GM10847 (cell line): Measurements from ENCODE around the gene METTL9.

Experiments used
- POLR2A ChIP-seq: IDR thresholded peaks from 2 replicates; pipeline ENCODE4 v1.6.1; 2011; ENCODE audit not compliant: insufficient read length; ENCODE audit errors: extremely low read depth

The METTL9 gene

DNA sequence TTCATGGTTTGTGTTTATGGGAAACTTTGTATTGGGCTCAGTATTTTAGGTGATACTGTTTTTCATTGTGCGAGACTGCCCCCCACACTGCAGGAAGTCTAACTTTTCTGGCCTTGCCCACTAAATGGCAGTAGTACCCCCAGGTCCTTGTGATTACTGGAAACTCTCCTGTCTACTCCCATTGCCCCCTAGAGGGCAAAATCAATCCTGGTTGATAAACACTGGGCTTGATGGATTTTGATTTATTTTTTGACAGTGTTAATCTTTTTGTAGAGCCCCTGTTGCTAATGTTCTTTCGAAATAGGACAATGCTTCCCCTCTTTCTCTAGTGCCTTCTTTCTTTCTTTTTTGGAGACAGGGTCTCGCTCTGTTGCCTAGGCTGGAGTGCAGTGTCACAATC is 15.5 kb downstream of the METTL9 start:
- no peak for TF ChIP-seq POLR2A

GRCh38 chr16:21617607-21618006 is 18.2 kb downstream of the METTL9 start:
- TF ChIP-seq POLR2A: no peak

DNA sequence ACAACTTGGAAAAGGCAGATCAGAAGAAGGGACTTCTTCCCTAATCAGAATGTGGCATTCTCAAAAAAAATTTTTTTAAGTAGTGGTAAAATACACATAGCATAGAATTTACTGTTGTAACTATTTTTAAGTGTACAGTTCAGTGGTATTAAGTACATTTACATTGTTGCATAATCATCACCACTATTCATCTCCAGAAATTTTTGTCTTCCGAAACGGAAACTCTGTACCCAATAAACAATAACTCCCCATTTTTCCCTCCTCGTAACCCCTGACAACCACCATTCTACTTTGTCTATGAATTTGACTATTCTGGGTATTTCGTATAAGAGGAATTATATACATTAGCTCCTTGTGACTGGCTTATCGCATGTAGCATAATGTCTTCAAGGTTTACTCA is 18.9 kb downstream of the METTL9 start:
- no peak for TF ChIP-seq POLR2A

- TF ChIP-seq POLR2A: no peak
These were observed 20.5 kb downstream of the METTL9 start for GRCh38 chr16:21619765-21620425.

- TF ChIP-seq POLR2A: no peak
These were observed 21.2 kb downstream of the METTL9 start for GRCh38 chr16:21620592-21620991.

DNA sequence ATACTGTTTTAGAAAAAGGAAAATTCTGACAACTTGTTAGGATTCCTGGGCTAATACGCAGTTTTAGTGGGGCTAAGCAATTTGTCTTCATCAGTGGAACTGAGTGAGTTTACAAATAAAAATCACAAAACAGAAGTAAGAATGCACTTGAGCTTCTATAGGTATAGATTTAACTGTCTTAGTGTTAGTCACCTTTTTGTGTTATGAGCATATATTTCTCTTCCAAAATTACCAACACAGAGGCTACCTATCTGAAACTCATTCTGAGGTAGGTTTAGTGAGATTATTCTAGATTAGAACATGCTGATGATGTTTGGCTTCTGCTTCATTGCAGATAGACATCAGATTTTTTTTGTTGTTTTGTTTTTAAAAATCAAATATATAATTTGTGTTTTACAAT is 23.2 kb downstream of the METTL9 start:
- TF ChIP-seq POLR2A: no peak

GRCh38 chr16:21625026-21625425 is 25.6 kb downstream of the METTL9 start:
- TF ChIP-seq POLR2A: no peak

DNA sequence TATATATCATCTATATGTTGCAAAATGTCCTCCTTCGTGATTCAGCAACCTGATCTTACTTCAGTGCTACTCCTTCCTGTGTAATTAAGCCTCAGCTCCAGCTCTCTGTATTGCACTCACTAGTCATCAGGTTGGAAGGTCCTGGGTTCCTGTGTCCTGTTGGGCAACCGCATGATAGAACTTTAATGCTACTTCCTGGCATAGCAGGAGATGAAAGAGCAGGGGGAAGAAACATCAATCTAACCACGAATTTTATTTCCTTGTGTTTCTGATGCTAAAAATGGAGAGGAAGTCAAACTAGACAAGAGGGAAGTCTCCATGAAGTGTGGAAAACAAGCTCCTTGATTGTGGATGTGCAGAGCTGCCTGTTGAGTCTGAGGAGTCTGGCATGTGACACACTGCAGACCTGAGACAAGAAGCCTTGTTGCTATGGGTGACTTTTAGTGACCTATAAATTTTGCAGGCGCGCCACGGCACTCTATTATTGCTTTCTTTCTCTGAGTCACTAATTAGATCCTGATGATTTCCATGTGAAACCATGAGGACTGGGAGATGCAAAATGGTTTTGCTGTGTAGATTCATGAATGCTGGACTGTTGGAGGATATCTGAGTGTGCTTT is 27.4 kb downstream of the METTL9 start:
- TF ChIP-seq POLR2A: no peak

DNA sequence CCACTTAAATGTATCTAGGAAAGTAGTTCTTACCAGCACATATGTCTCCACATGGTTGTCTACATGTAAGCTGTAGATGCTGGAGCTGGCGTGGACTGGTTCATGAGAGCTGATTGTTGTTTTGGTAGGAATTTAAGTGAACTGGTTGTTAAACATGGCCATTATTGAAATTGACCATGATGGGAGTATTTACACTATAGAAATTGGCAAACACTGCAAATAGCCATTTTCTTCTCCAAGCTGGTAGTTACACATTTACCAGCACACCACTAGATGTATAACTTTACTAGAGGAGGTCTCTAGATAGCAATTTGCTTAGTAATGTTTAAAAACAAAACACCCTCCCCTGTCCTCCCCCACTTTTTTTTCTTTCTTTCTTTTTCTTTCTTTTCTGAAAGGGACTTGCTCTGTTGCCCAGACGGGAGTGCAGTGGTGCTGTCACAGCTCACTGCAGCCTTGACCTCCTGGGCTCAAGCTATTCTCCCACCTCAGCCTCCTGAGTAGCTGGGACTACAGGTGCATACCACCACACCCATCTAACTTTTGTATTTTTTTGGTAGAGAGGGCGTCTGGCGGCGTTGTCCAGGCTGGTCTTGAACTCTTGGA is 28.8 kb downstream of the METTL9 start:
- no peak for TF ChIP-seq POLR2A

DNA sequence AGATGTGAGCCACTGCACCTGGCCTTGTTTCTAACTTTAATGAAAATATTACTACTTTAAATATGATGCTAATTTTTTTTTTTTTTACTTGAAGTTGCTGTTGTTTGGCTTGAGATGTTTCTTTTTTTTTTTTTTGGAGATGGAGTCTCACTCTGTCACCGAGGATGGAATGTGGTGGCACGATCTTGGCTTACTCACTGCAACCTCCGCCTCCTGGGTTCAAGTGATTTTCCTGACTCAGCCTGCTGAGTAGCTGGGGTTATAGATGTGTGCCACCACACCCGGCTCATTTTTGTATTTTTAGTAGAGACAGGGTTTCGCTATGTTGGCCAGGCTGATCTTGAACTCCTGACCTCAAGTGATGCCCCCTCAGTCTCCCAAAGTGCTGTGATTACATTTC is 29.4 kb downstream of the METTL9 start:
- TF ChIP-seq POLR2A: no peak

- no peak for TF ChIP-seq POLR2A
These were observed 34.8 kb downstream of the METTL9 start for GRCh38 chr16:21634216-21634615.

GRCh38 chr16:21637032-21637968 is 37.9 kb downstream of the METTL9 start:
- TF ChIP-seq POLR2A: no peak

- no peak for TF ChIP-seq POLR2A
These were observed 39.2 kb downstream of the METTL9 start for GRCh38 chr16:21638573-21638975.

GRCh38 chr16:21639493-21639892 is 40.1 kb downstream of the METTL9 start:
- no peak for TF ChIP-seq POLR2A

- TF ChIP-seq POLR2A: no peak
These were observed 42.5 kb downstream of the METTL9 start for GRCh38 chr16:21641916-21642315.
